GM12878 (cell line): Measurements from ENCODE around the gene TESK1.

Experiments used
- NRF1 ChIP-seq: conservative IDR thresholded peaks from 2 replicates; pipeline ENCODE4 v1.6.1; 2011; ENCODE audit warnings: mild to moderate bottlenecking, low read depth, low read length, improper control_type of control experiment
- RCOR1 ChIP-seq: conservative IDR thresholded peaks from 2 replicates; pipeline ENCODE4 v1.6.1; 2012; ENCODE audit warnings: low read depth, low read length, improper control_type of control experiment
- SREBF2 ChIP-seq: IDR thresholded peaks from 2 replicates; pipeline ENCODE4 v1.6.1; 2012; ENCODE audit warnings: mild to moderate bottlenecking, low read length
- TF ChIP-seq, protein P1 (sequence below): fragments of 450-650 bp; IDR thresholded peaks from 2 replicates; pipeline ENCODE4 v1.6.1; 2017; ENCODE audit warnings: antibody characterized with exemption, mild to moderate bottlenecking, moderate library complexity
- TF ChIP-seq, protein P2 (sequence below): fragments of 450-650 bp; IDR thresholded peaks from 2 replicates; pipeline ENCODE4 v1.6.1; 2017; ENCODE audit warnings: mild to moderate bottlenecking
- TF ChIP-seq, protein P3 (sequence below), 3 experiments: IDR thresholded peaks in 2 of 3; conservative IDR thresholded peaks in 1 of 3; 2 replicates each; pipeline ENCODE4 v1.5.1; 2011; ENCODE audit warnings: low read depth in 3 of 3, low read length in 3 of 3, mild to moderate bottlenecking in 3 of 3, control low read depth in 2 of 3, moderate library complexity in 2 of 3, inconsistent platforms in 1 of 3, mixed read lengths in 1 of 3; ENCODE audit not compliant: control insufficient read depth in 2 of 3, insufficient read depth in 1 of 3; ENCODE audit errors: extremely low read depth in 1 of 3

DNA sequence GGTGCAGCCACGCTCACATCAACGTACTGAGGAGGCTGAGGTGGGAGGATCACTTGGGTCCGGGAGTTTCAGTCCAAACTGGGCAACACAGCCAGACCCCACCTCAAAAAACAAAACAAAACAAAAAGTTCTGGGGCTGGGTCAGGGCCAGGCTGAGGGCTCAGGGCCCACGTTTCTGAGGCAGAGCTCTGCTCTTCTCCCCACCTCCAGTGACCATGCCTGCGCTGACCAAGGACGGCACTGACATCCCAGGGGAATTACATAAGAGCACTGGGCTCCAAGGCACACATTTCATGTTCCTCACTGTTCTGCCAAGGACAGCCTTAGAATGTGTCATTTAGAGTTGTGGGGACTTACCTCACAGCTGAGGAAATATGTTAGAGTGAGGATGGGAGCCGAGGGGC, 40.4 kb upstream of the TESK1 start:
- TF ChIP-seq, protein P1, sequence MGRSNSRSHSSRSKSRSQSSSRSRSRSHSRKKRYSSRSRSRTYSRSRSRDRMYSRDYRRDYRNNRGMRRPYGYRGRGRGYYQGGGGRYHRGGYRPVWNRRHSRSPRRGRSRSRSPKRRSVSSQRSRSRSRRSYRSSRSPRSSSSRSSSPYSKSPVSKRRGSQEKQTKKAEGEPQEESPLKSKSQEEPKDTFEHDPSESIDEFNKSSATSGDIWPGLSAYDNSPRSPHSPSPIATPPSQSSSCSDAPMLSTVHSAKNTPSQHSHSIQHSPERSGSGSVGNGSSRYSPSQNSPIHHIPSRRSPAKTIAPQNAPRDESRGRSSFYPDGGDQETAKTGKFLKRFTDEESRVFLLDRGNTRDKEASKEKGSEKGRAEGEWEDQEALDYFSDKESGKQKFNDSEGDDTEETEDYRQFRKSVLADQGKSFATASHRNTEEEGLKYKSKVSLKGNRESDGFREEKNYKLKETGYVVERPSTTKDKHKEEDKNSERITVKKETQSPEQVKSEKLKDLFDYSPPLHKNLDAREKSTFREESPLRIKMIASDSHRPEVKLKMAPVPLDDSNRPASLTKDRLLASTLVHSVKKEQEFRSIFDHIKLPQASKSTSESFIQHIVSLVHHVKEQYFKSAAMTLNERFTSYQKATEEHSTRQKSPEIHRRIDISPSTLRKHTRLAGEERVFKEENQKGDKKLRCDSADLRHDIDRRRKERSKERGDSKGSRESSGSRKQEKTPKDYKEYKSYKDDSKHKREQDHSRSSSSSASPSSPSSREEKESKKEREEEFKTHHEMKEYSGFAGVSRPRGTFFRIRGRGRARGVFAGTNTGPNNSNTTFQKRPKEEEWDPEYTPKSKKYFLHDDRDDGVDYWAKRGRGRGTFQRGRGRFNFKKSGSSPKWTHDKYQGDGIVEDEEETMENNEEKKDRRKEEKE: no peak
- TF ChIP-seq, protein P2, sequence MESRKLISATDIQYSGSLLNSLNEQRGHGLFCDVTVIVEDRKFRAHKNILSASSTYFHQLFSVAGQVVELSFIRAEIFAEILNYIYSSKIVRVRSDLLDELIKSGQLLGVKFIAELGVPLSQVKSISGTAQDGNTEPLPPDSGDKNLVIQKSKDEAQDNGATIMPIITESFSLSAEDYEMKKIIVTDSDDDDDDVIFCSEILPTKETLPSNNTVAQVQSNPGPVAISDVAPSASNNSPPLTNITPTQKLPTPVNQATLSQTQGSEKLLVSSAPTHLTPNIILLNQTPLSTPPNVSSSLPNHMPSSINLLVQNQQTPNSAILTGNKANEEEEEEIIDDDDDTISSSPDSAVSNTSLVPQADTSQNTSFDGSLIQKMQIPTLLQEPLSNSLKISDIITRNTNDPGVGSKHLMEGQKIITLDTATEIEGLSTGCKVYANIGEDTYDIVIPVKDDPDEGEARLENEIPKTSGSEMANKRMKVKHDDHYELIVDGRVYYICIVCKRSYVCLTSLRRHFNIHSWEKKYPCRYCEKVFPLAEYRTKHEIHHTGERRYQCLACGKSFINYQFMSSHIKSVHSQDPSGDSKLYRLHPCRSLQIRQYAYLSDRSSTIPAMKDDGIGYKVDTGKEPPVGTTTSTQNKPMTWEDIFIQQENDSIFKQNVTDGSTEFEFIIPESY: no peak
- TF ChIP-seq SREBF2 (no peak), NRF1 (no peak), RCOR1 (no peak)
- TF ChIP-seq, protein P3, sequence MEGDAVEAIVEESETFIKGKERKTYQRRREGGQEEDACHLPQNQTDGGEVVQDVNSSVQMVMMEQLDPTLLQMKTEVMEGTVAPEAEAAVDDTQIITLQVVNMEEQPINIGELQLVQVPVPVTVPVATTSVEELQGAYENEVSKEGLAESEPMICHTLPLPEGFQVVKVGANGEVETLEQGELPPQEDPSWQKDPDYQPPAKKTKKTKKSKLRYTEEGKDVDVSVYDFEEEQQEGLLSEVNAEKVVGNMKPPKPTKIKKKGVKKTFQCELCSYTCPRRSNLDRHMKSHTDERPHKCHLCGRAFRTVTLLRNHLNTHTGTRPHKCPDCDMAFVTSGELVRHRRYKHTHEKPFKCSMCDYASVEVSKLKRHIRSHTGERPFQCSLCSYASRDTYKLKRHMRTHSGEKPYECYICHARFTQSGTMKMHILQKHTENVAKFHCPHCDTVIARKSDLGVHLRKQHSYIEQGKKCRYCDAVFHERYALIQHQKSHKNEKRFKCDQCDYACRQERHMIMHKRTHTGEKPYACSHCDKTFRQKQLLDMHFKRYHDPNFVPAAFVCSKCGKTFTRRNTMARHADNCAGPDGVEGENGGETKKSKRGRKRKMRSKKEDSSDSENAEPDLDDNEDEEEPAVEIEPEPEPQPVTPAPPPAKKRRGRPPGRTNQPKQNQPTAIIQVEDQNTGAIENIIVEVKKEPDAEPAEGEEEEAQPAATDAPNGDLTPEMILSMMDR (IDR thresholded peaks at IDR 0.05 in 2 of 3, conservative IDR thresholded peaks at IDR 0.05 in 1 of 3; ENCODE audit: control insufficient read depth in 2 of 3, extremely low read depth in 1 of 3, insufficient read depth in 1 of 3, low read depth in 3 of 3, low read length in 3 of 3): no peak
